Measurements from ENCODE around the gene CHST9. TPM values are rescaled to one million over a fixed set of nuclear protein-coding genes. Genes with fewer than 3 reads are reported as not detected.

CHST9 gene
- total and polyA plus RNA-seq, 2 of the 13 experiments (the other 11 are each of a cell fraction or from before 2014, with no cell fraction given), result 3.2 to 9.6 TPM

DNA sequence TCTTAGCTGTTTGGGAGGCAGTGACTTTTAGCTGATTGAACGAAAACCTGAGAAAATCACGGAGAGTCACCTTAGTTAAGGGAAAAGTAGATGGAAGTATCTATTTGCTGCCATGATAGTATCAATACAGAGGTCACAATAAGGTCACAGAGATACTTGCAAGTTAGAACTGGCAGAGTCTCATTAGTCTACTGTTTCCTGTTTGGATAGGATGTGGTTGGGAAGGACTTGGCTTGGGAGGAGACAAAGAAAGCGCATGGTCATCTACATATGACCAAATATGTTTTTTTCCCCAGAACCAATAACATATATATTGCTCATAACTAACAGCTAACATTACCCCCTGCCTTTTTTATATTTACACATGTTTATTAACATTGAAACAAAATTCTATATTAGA, 241.2 kb downstream of the CHST9 start (continued):
- TF ChIP-seq IRF1 (CRISPR knock-in tag; IDR thresholded peaks at IDR 0.05; ENCODE audit: low read depth) (no peak), TP53 (CRISPR knock-in tag; conservative IDR thresholded peaks at IDR 0.05) (no peak)

DNA sequence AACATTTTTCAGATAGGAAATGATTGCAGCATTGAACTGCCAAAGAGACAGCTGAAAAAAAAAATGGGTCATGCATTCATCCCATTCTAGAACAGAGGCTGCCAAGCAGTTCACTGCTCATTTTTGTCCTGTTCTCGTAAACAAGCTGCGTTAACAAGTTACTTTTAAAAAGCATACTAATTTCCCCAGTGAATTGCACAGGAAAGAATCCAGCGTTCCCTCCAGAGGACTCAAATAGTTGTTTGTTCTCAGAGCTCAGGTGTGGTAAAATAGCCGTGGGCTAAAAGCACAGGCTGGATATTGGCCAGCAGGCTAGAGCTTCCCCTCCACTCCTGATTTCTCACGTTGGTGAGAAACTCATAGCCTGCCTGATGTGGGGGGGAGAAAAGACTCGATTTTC, 243.5 kb downstream of the CHST9 start:
- intact Hi-C loops (cut with micrococcal nuclease; ENCODE audit: unreplicated experiment) (no loop called here), in situ Hi-C loops (cut with HindIII; ENCODE audit: extremely low pct_ligation_motif_present, low pct_unique_long_range_greater_than_20kb) (loop anchor here (25.0 kb wide), 1 partner anchor 104 kb away; no protein-coding TSS in a partner anchor)
- no peak overlapping the region for H3K9ac ChIP-seq (ENCODE audit: insufficient read depth, low read depth, low read length)
- no peak overlapping the region for H3K4me2 ChIP-seq (ENCODE audit: low read depth, low read length)
- no peak overlapping the region for H3K4me3 ChIP-seq (replicated peaks in 1 of 3; ENCODE audit: insufficient read depth in 1 of 3, low read depth in 2 of 3, low read length in 3 of 3)
- 80% methylated on average over 6 of the region's 6 CpGs for WGBS (ENCODE audit: low lambda C conversion rate)
- ChIA-PET POLR2A (no interaction called here), CTCF (ENCODE audit: low intra/inter-chr PET ratio, low total read pairs) (no interaction called here)
- H4K20me1 ChIP-seq (ENCODE audit: insufficient read depth, low read length), result no peaks in the 10 kb centered on the region
- no peak overlapping the region for H2AFZ ChIP-seq (ENCODE audit: low read length)
- H3K4me1 ChIP-seq (ENCODE audit: insufficient read depth, low read length), result no peaks in the 10 kb centered on the region
- ATAC-seq (no peak), DNase-seq (ENCODE audit: low spot score) (no peak), FAIRE-seq (no peak)
- no peaks in the 10 kb centered on the region for H3K9me3 ChIP-seq (ENCODE audit: low read length)
- H3K79me2 ChIP-seq (ENCODE audit: insufficient read depth, low read length), result no peaks in the 10 kb centered on the region
- no peaks in the 10 kb centered on the region for H3K36me3 ChIP-seq (replicated peaks in 1 of 2; ENCODE audit: control insufficient read depth in 1 of 2, insufficient read depth in 2 of 2, low read length in 2 of 2)
- BruUV-seq (replicated peaks), result no TSS peak
- no peak overlapping the region for H3K27ac ChIP-seq (ENCODE audit: extremely low read length, insufficient read depth, low read length)
- no peaks in the 10 kb centered on the region for H3K27me3 ChIP-seq (ENCODE audit: control insufficient read depth in 1 of 2, insufficient read depth in 2 of 2, low read length in 2 of 2)
- TF ChIP-seq IRF9 (CRISPR knock-in tag; IDR thresholded peaks at IDR 0.05; ENCODE audit: borderline replicate concordance), result no peak
- no peak for TF ChIP-seq EP300 (IDR thresholded peaks at IDR 0.05; ENCODE audit: low read depth in 2 of 2, low read length in 2 of 2)
- TF ChIP-seq EP300 (CRISPR knock-in tag; IDR thresholded peaks at IDR 0.05; ENCODE audit: borderline replicate concordance), result no peak
- TF ChIP-seq NCOR1 (IDR thresholded peaks at IDR 0.05; ENCODE audit: borderline replicate concordance, low read length), result no peak
- no peak for TF ChIP-seq GTF2F1 (IDR thresholded peaks at IDR 0.05; ENCODE audit: low read length)
- TF ChIP-seq ZNF737 (CRISPR knock-in tag; IDR thresholded peaks at IDR 0.05; ENCODE audit: borderline replicate concordance), result no peak
- TF ChIP-seq ZNF430 (CRISPR knock-in tag; IDR thresholded peaks at IDR 0.05), result no peak
- no peak for TF ChIP-seq HNRNPH1 (optimal IDR thresholded peaks at IDR 0.05; ENCODE audit: low read depth, low read length)
- TF ChIP-seq HCFC1 (IDR thresholded peaks at IDR 0.05; ENCODE audit: low read depth, low read length), result no peak
- TF ChIP-seq ZMAT5 (CRISPR knock-in tag; IDR thresholded peaks at IDR 0.05; ENCODE audit: borderline replicate concordance, low read depth), result no peak
- no peak for TF ChIP-seq MAZ (IDR thresholded peaks at IDR 0.05; ENCODE audit: borderline replicate concordance, low read depth, low read length)
- no peak for TF ChIP-seq MAZ (CRISPR knock-in tag; IDR thresholded peaks at IDR 0.05; ENCODE audit: low read depth)
- TF ChIP-seq, protein P1, sequence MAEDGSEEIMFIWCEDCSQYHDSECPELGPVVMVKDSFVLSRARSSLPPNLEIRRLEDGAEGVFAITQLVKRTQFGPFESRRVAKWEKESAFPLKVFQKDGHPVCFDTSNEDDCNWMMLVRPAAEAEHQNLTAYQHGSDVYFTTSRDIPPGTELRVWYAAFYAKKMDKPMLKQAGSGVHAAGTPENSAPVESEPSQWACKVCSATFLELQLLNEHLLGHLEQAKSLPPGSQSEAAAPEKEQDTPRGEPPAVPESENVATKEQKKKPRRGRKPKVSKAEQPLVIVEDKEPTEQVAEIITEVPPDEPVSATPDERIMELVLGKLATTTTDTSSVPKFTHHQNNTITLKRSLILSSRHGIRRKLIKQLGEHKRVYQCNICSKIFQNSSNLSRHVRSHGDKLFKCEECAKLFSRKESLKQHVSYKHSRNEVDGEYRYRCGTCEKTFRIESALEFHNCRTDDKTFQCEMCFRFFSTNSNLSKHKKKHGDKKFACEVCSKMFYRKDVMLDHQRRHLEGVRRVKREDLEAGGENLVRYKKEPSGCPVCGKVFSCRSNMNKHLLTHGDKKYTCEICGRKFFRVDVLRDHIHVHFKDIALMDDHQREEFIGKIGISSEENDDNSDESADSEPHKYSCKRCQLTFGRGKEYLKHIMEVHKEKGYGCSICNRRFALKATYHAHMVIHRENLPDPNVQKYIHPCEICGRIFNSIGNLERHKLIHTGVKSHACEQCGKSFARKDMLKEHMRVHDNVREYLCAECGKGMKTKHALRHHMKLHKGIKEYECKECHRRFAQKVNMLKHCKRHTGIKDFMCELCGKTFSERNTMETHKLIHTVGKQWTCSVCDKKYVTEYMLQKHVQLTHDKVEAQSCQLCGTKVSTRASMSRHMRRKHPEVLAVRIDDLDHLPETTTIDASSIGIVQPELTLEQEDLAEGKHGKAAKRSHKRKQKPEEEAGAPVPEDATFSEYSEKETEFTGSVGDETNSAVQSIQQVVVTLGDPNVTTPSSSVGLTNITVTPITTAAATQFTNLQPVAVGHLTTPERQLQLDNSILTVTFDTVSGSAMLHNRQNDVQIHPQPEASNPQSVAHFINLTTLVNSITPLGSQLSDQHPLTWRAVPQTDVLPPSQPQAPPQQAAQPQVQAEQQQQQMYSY (CRISPR knock-in tag; IDR thresholded peaks at IDR 0.05), result no peak
- TF ChIP-seq, protein P2, sequence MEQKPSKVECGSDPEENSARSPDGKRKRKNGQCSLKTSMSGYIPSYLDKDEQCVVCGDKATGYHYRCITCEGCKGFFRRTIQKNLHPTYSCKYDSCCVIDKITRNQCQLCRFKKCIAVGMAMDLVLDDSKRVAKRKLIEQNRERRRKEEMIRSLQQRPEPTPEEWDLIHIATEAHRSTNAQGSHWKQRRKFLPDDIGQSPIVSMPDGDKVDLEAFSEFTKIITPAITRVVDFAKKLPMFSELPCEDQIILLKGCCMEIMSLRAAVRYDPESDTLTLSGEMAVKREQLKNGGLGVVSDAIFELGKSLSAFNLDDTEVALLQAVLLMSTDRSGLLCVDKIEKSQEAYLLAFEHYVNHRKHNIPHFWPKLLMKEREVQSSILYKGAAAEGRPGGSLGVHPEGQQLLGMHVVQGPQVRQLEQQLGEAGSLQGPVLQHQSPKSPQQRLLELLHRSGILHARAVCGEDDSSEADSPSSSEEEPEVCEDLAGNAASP (CRISPR knock-in tag; IDR thresholded peaks at IDR 0.05; ENCODE audit: borderline replicate concordance), result no peak
